ENCODE data around the gene STK24. TPM values are rescaled to one million over a fixed set of nuclear protein-coding genes. Genes with fewer than 3 reads are reported as not detected.
A peak's percentile ranks its signal among the peaks of the same experiment; 100 is the strongest.

The STK24 gene
- total RNA-seq, 4 donors from 2014 or later = 28.7 to 68.4 (median 49.4) TPM

- Histone ChIP-seq H3K36me3 (no peaks in the 10 kb centered on the region), H3K4me3 (no peak overlapping the region), H3K27ac (no peak overlapping the region), H3K9me3 (no peaks in the 10 kb centered on the region), H3K27me3 (no peaks in the 10 kb centered on the region), H3K4me1 (peaks cover 0 to 8% of the 10 kb centered on the region in 2 donors)
- in situ Hi-C loops (cut with MboI; ENCODE audit: low sequenced_read_pairs in 4 of 4) (loop anchor here in 1 of 4 donors (10.0 kb wide), 1 partner anchor 117 kb away; no protein-coding TSS in a partner anchor), intact Hi-C loops (cut with DNase I; ENCODE audit: low total_unique reads) (no loop called here)
- no peak for DNase-seq
- no peak for ATAC-seq
- no peak for TF ChIP-seq CTCF (IDR thresholded peaks at IDR 0.05 in 4 of 5, conservative IDR thresholded peaks at IDR 0.05 in 1 of 5)
- TF ChIP-seq POLR2A (IDR thresholded peaks at IDR 0.05) = no peak
These were observed 5.2 kb upstream of the STK24 start for GRCh38 chr13:98581971-98582702.

- TF ChIP-seq CTCF (IDR thresholded peaks at IDR 0.05 in 4 of 5, conservative IDR thresholded peaks at IDR 0.05 in 1 of 5) (no peak), POLR2A (IDR thresholded peaks at IDR 0.05) (no peak)
- H3K27me3 ChIP-seq = no peaks in the 10 kb centered on the region
- H3K4me3 ChIP-seq = no peak overlapping the region
- DNase-seq = no peak
- H3K27ac ChIP-seq = no peak overlapping the region
- peaks cover 0 to 8% of the 10 kb centered on the region in 2 donors for H3K4me1 ChIP-seq
- in situ Hi-C loops (cut with MboI; ENCODE audit: low sequenced_read_pairs in 4 of 4) = loop anchor here in 1 of 4 donors (10.0 kb wide), 1 partner anchor 117 kb away; no protein-coding TSS in a partner anchor
- H3K9me3 ChIP-seq = no peaks in the 10 kb centered on the region
- ATAC-seq = no peak
- no peaks in the 10 kb centered on the region for H3K36me3 ChIP-seq
- intact Hi-C loops (cut with DNase I; ENCODE audit: low total_unique reads) = no loop called here
These were observed 4.5 kb upstream of the STK24 start for GRCh38 chr13:98581381-98581780.

- in situ Hi-C loops (cut with MboI; ENCODE audit: low sequenced_read_pairs in 4 of 4) = loop anchor here in 1 of 4 donors (10.0 kb wide), 1 partner anchor 116 kb away; no protein-coding TSS in a partner anchor
- intact Hi-C loops (cut with DNase I; ENCODE audit: low total_unique reads) = no loop called here
- Histone ChIP-seq H3K4me1 (peaks cover under 1 to 10% of the 10 kb centered on the region in 2 donors), H3K4me3 (no peak overlapping the region), H3K27me3 (no peaks in the 10 kb centered on the region), H3K27ac (no peak overlapping the region), H3K9me3 (no peaks in the 10 kb centered on the region), H3K36me3 (no peaks in the 10 kb centered on the region)
- DNase-seq (no peak), ATAC-seq (no peak)
- TF ChIP-seq POLR2A (IDR thresholded peaks at IDR 0.05) = no peak
- no peak for TF ChIP-seq CTCF (IDR thresholded peaks at IDR 0.05 in 4 of 5, conservative IDR thresholded peaks at IDR 0.05 in 1 of 5)
These were observed 3.5 kb upstream of the STK24 start for GRCh38 chr13:98580420-98580819.

GRCh38 chr13:98577836-98578285 lies 954 bp upstream of the STK24 start:
- no peaks in the 10 kb centered on the region for H3K9me3 ChIP-seq
- no peak for TF ChIP-seq CTCF (IDR thresholded peaks at IDR 0.05 in 4 of 5, conservative IDR thresholded peaks at IDR 0.05 in 1 of 5)
- TF ChIP-seq POLR2A (IDR thresholded peaks at IDR 0.05) = no peak
- ATAC-seq (peak; percentile 1 to 7), DNase-seq (no peak)
- intact Hi-C loops (cut with DNase I; ENCODE audit: low total_unique reads) (loop anchor here (1.0 to 10.0 kb wide), 7 partner anchors 74 to 917 kb away; no protein-coding TSS in a partner anchor), in situ Hi-C loops (cut with MboI; ENCODE audit: low sequenced_read_pairs in 4 of 4) (loop anchor here in 3 of 4 donors (10.0 kb wide), 2 partner anchors 93 to 113 kb away; no protein-coding TSS in a partner anchor)
- no peaks in the 10 kb centered on the region for H3K27me3 ChIP-seq
- peaks cover 19 to 35% of the 10 kb centered on the region in 2 donors for H3K4me1 ChIP-seq
- H3K36me3 ChIP-seq = no peaks in the 10 kb centered on the region
- peak overlapping the region; percentile 84 to 97 (median 92) for H3K27ac ChIP-seq
- H3K4me3 ChIP-seq = peak overlapping the region; percentile 51 to 75 (median 60)

Measured in gastrocnemius medialis (tissue), 4 donors.